ENCODE results near the gene HAGHL. TPM values are rescaled to one million over a fixed set of nuclear protein-coding genes. Genes with fewer than 3 reads are reported as not detected.

Gene HAGHL
- total and polyA plus RNA-seq, 12 donors = 0.35 to 63.5 (median 6.0) TPM; not detected in 1

- no peak for TF ChIP-seq POLR2A (IDR thresholded peaks at IDR 0.05)
- no peak for TF ChIP-seq CTCF (IDR thresholded peaks at IDR 0.05)
- Histone ChIP-seq H3K36me3 (replicated peaks in 1 of 2) (peaks cover 0 to 56% of the 10 kb centered on the region in 2 donors), H3K4me1 (replicated peaks in 1 of 2) (peaks cover 8 to 9% of the 10 kb centered on the region in 2 donors), H3K9me3 (replicated peaks in 1 of 3) (no peaks in the 10 kb centered on the region), H3K27me3 (no peaks in the 10 kb centered on the region), H3K4me3 (no peak overlapping the region), H3K27ac (no peak overlapping the region)
- intact Hi-C loops (cut with DNase I) = no loop called here
- WGBS, 4 donors = 86 to 97% (median 90%) methylated on average over 11 to 13 of the region's 13 CpGs
- no peak for DNase-seq
Measured at GRCh38 chr16:735982-736453, 9.1 kb downstream of the HAGHL start.

DNA sequence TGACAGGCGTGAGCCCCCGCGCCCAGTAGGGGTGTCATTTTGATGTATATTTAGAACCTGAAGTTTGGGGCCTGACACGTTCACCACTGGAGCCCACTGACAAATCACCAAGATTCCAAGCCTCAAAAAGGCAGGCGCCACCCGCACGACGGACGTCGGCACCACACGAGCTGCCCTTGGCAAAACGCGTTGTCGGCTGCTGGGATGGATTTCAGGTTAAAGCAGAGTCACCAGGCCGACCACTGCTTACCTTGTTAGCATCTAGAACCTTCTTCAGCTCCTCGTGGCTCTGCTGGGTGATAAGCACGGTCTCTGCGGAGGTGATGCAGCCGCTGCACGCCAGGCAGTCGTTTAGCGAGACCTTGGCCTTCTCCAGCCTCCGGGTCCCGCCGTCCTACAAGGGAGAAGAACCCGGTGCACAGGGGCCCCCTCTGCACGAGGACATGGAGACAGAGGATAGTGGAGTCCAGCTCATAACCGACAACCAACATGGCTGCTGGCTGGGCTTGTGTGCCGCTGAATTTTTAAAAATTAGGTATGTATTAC, 10.1 kb downstream of the HAGHL start:
- Histone ChIP-seq H3K4me1 (replicated peaks in 1 of 2) (peaks cover 12% of the 10 kb centered on the region in 2 donors), H3K36me3 (replicated peaks in 1 of 2) (peaks cover 0 to 50% of the 10 kb centered on the region in 2 donors), H3K27ac (no peak overlapping the region), H3K27me3 (no peaks in the 10 kb centered on the region), H3K9me3 (replicated peaks in 1 of 3) (no peaks in the 10 kb centered on the region), H3K4me3 (no peak overlapping the region)
- no peak for DNase-seq
- intact Hi-C loops (cut with DNase I) = no loop called here
- TF ChIP-seq POLR2A (IDR thresholded peaks at IDR 0.05) (no peak), CTCF (IDR thresholded peaks at IDR 0.05) (no peak)
- 94 to 96% (median 94%) methylated on average over 20 to 29 of the region's 29 CpGs for WGBS, 4 donors

DNA sequence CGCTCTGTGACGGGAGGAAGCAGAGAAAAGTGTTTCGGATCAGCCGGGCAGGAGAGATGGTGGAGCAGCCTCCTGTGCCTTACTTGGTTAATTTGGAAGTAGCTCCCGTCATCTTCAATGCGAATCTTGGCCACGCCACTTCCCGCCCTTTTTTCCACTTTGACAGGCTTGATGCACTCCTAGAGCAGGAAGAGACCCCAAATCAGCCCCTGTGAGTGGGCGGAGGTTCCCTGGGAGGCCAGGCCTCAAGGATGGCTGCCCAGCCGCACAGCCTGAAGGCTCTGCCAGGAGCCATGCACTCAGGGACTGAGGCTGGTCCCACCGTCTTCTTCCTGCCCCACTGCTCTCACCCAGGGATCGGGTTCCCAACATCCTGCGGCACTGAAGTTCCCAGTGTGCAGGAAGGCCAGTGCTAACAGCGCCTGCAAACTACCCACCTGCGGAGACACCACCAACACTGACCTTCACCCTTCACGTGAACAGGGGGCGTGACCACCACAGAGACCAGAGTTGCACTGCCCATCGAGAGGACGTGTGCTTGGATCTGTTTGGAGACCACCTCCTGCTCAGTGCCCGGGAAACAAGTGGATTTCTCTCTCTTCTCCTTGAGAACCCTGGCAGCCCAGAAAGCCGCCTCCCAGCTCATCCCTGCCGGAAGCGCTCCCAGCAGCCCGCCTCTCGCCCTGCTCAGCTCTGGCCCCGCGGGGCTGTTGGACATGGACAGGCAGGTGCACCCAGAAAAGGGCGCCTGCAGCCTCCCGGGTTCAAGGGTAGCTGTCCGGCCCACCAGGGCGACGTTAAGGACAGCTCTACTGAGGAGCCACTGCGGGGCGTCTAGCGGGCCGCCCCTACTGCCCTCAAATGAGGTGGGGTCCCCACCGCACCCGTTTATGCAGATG, 12.9 kb downstream of the HAGHL start:
- DNase-seq = peak in 2 of 7 donors; percentile 10 to 54
- Histone ChIP-seq H3K36me3 (replicated peaks in 1 of 2) (peaks cover 0 to 25% of the 10 kb centered on the region in 2 donors), H3K9me3 (replicated peaks in 1 of 3) (no peaks in the 10 kb centered on the region), H3K4me1 (replicated peaks in 1 of 2) (peaks cover 12% of the 10 kb centered on the region in 2 donors), H3K27me3 (no peaks in the 10 kb centered on the region), H3K4me3 (peak overlapping the region in 3 of 4 donors; percentile 33 to 93 (median 75)), H3K27ac (peak overlapping the region in 1 of 5 donors; percentile 55)
- TF ChIP-seq POLR2A (IDR thresholded peaks at IDR 0.05) = no peak
- intact Hi-C loops (cut with DNase I) = no loop called here
- WGBS, 4 donors = 39 to 67% (median 42%) methylated on average over 17 to 38 of the region's 38 CpGs

DNA sequence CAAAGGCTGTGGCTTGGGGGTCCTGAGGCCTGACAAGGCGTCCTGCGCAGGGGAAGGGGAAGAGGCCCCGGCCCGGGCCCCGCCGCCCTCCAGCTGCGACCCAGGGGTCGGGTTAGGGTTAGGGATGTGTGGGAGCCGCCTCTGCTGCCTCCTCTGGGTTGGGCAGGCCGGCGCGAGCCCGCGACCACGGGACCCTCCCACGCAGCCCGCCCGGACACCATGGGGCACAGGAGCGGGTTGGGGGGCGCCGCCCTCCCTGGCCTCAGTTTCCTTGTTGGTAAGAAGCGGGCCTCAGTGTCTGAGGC, 13.5 kb downstream of the HAGHL start:
- 0 to 1% methylated on average over 19 to 22 of the region's 22 CpGs; no CpG with 5 or more reads in 2 of the 4 donors for WGBS, 4 donors
- Histone ChIP-seq H3K4me3 (peak overlapping the region; percentile 12 to 93 (median 60)), H3K27ac (peak overlapping the region in 3 of 5 donors; percentile 37 to 55 (median 43)), H3K4me1 (replicated peaks in 1 of 2) (peaks cover 12% of the 10 kb centered on the region in 2 donors), H3K27me3 (no peaks in the 10 kb centered on the region), H3K9me3 (replicated peaks in 1 of 3) (no peaks in the 10 kb centered on the region), H3K36me3 (replicated peaks in 1 of 2) (peaks cover 0 to 19% of the 10 kb centered on the region in 2 donors)
- no peak for DNase-seq
- no peak for TF ChIP-seq CTCF (IDR thresholded peaks at IDR 0.05)
- no peak for TF ChIP-seq POLR2A (IDR thresholded peaks at IDR 0.05)
- intact Hi-C loops (cut with DNase I) = no loop called here

Data from adrenal gland (tissue), 12 donors.